DOHH2 (cell line): ENCODE measurements around the gene SLC16A12.

ENCODE experiments used
- H3F3A ChIP-seq: fragments of 200-600 bp; sonication (generic), shearing (Covaris generic); 2 replicates; pipeline ENCODE4 v1.6.0; 2016; ENCODE audit warnings: antibody characterized with exemption, mild to moderate bottlenecking; ENCODE audit not compliant: control insufficient read depth, insufficient read depth
- H3K27ac ChIP-seq: fragments of 200-600 bp; sonication (generic); 2 replicates; pipeline ENCODE4 v1.5.1; 2014; ENCODE audit warnings: low read depth, mild to moderate bottlenecking, low read length, moderate library complexity
- H3K27me3 ChIP-seq: fragments of 200-600 bp; sonication (generic); 2 replicates; pipeline ENCODE4 v1.6.1; 2014; ENCODE audit warnings: mild to moderate bottlenecking, low read length, mixed read lengths; ENCODE audit not compliant: control insufficient read depth
- H3K36me3 ChIP-seq: fragments of 200-600 bp; sonication (generic); 2 replicates; pipeline ENCODE4 v1.6.1; 2014; ENCODE audit warnings: mild to moderate bottlenecking, low read length, moderate library complexity, mixed read lengths; ENCODE audit not compliant: control insufficient read depth
- H3K4me1 ChIP-seq: fragments of 200-600 bp; sonication (generic); 2 replicates; pipeline ENCODE4 v1.6.1; 2014; ENCODE audit warnings: mild to moderate bottlenecking, low read length, mixed read lengths; ENCODE audit not compliant: control insufficient read depth
- H3K4me2 ChIP-seq: fragments of 200-600 bp; sonication (generic); 2 replicates; pipeline ENCODE4 v1.6.0; 2014; ENCODE audit warnings: mild to moderate bottlenecking, low read length, moderate library complexity
- H3K4me3 ChIP-seq: fragments of 200-600 bp; sonication (generic); 2 replicates; pipeline ENCODE4 v1.5.1; 2014; ENCODE audit warnings: mild to moderate bottlenecking, low read length, mixed read lengths
- H3K79me2 ChIP-seq: fragments of 200-600 bp; sonication (generic); 2 replicates; pipeline ENCODE4 v1.6.1; 2014; ENCODE audit warnings: mild to moderate bottlenecking, low read length, mixed read lengths; ENCODE audit not compliant: control insufficient read depth
- H3K9me2 ChIP-seq: fragments of 200-600 bp; sonication (generic); replicated peaks from 2 replicates; pipeline ENCODE4 v1.6.1; 2014; ENCODE audit warnings: mild to moderate bottlenecking, low read length, mixed read lengths; ENCODE audit not compliant: control insufficient read depth
- H3K9me3 ChIP-seq: fragments of 200-600 bp; sonication (generic); 2 replicates; pipeline ENCODE4 v1.6.1; 2014; ENCODE audit warnings: antibody characterized with exemption, low read length, mixed read lengths; ENCODE audit not compliant: control insufficient read depth, insufficient read depth
- H4K20me1 ChIP-seq: fragments of 200-600 bp; sonication (generic); 2 replicates; pipeline ENCODE4 v1.6.0; 2014; ENCODE audit warnings: low read depth, mild to moderate bottlenecking, antibody characterized with exemption, low read length, moderate library complexity; ENCODE audit not compliant: control insufficient read depth, insufficient read depth
- EZH2phosphoT487 ChIP-seq: fragments of 200-600 bp; sonication (generic); IDR thresholded peaks from 2 replicates; pipeline ENCODE4 v1.6.1; 2017; ENCODE audit warnings: borderline replicate concordance, mild to moderate bottlenecking, antibody characterized with exemption, low read length, moderate library complexity, mixed read lengths
- TF ChIP-seq, protein P1 (sequence below): fragments of 200-600 bp; sonication (generic); IDR thresholded peaks from one replicate; pipeline ENCODE4 v1.5.1; 2014; ENCODE audit warnings: antibody characterized with exemption, mild to moderate bottlenecking, low read depth, low read length; ENCODE audit not compliant: poor library complexity, severe bottlenecking

Gene SLC16A12

DNA sequence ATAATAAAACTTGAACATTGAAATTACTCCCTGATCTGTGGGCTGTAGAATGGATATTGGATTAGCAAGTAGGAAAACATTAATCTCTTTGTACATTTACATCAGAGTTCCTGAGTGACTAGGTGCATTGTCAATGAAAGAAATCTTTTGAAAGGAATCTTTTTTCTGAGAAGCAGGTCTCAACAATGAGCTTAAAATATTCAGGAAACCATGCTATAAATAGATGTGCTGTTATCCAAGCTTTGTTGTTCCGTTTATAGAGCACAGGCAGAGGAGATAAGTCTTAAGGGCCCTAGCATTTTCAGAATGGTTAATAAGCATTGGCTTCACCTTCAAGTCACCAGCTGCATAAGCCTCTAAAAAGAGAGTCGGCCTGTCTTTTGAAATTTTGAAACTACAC, 41.3 kb upstream of the SLC16A12 start:
- Histone ChIP-seq H3F3A (no peaks in the 10 kb centered on the region), H4K20me1 (no peaks in the 10 kb centered on the region), H3K27me3 (0 out of 2 replicates have a peak, but pooled peaks cover 2% of the 10 kb centered on the region), H3K36me3 (no peaks in the 10 kb centered on the region), H3K4me1 (no peaks in the 10 kb centered on the region), H3K27ac (no peak overlapping the region), H3K9me3 (no peaks in the 10 kb centered on the region), H3K4me2 (no peak overlapping the region), H3K9me2 (no peaks in the 10 kb centered on the region), H3K79me2 (no peaks in the 10 kb centered on the region), H3K4me3 (no peak overlapping the region)
- no peak for TF ChIP-seq EZH2phosphoT487
- TF ChIP-seq, protein P1, sequence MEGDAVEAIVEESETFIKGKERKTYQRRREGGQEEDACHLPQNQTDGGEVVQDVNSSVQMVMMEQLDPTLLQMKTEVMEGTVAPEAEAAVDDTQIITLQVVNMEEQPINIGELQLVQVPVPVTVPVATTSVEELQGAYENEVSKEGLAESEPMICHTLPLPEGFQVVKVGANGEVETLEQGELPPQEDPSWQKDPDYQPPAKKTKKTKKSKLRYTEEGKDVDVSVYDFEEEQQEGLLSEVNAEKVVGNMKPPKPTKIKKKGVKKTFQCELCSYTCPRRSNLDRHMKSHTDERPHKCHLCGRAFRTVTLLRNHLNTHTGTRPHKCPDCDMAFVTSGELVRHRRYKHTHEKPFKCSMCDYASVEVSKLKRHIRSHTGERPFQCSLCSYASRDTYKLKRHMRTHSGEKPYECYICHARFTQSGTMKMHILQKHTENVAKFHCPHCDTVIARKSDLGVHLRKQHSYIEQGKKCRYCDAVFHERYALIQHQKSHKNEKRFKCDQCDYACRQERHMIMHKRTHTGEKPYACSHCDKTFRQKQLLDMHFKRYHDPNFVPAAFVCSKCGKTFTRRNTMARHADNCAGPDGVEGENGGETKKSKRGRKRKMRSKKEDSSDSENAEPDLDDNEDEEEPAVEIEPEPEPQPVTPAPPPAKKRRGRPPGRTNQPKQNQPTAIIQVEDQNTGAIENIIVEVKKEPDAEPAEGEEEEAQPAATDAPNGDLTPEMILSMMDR = no peak

- H3K9me2 ChIP-seq = no peaks in the 10 kb centered on the region
- no peaks in the 10 kb centered on the region for H3F3A ChIP-seq
- H3K27me3 ChIP-seq = 0 out of 2 replicates have a peak, but pooled peaks cover 2% of the 10 kb centered on the region
- no peaks in the 10 kb centered on the region for H4K20me1 ChIP-seq
- TF ChIP-seq, protein P1 = no peak
- no peaks in the 10 kb centered on the region for H3K36me3 ChIP-seq
- no peak overlapping the region for H3K27ac ChIP-seq
- no peaks in the 10 kb centered on the region for H3K9me3 ChIP-seq
- no peak overlapping the region for H3K4me2 ChIP-seq
- no peak overlapping the region for H3K4me3 ChIP-seq
- H3K79me2 ChIP-seq = no peaks in the 10 kb centered on the region
- no peaks in the 10 kb centered on the region for H3K4me1 ChIP-seq
These were observed 40.6 kb upstream of the SLC16A12 start for GRCh38 chr10:89576022-89576421.

DNA sequence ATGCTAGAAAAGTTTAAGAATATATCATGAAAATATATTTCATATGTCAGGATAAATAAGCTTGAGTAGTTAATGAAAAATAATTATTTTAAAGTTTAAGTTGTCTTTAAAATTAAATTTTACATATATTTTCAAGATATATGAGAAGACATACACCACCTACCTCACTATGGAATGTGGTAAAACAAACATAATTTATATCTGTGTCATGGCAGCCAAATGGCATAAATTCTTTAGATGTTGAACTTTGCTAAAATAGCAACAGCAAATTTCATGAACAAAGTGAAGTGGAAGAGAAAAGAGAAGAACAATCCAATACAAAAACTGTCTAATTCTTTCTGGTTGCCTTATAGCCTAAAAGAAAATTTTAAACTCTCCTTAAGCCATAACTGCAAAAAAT, 39.6 kb upstream of the SLC16A12 start:
- no peaks in the 10 kb centered on the region for H3K36me3 ChIP-seq
- no peaks in the 10 kb centered on the region for H3F3A ChIP-seq
- H3K9me2 ChIP-seq = no peaks in the 10 kb centered on the region
- H3K4me2 ChIP-seq = no peak overlapping the region
- H3K4me3 ChIP-seq = no peak overlapping the region
- H4K20me1 ChIP-seq = no peaks in the 10 kb centered on the region
- TF ChIP-seq, protein P1 = no peak
- no peak for TF ChIP-seq EZH2phosphoT487
- no peaks in the 10 kb centered on the region for H3K9me3 ChIP-seq
- no peaks in the 10 kb centered on the region for H3K4me1 ChIP-seq
- H3K27me3 ChIP-seq = 0 out of 2 replicates have a peak, but pooled peaks cover 2% of the 10 kb centered on the region
- no peaks in the 10 kb centered on the region for H3K79me2 ChIP-seq
- no peak overlapping the region for H3K27ac ChIP-seq

- Histone ChIP-seq H3K4me2 (no peak overlapping the region), H3K36me3 (no peaks in the 10 kb centered on the region), H3K27ac (no peak overlapping the region), H3K9me3 (no peaks in the 10 kb centered on the region), H3K27me3 (peaks cover 3% of the 10 kb centered on the region; the same call in 1 of the 2 replicates), H3K4me3 (no peak overlapping the region), H3K79me2 (no peaks in the 10 kb centered on the region), H3F3A (no peaks in the 10 kb centered on the region), H3K9me2 (no peaks in the 10 kb centered on the region), H4K20me1 (no peaks in the 10 kb centered on the region), H3K4me1 (no peaks in the 10 kb centered on the region)
- TF ChIP-seq, protein P1 = no peak
- no peak for TF ChIP-seq EZH2phosphoT487
These were observed 39.0 kb upstream of the SLC16A12 start for GRCh38 chr10:89574368-89574767.
